ENCODE measurements around the gene PSMG3. TPM values are rescaled to one million over a fixed set of nuclear protein-coding genes. Genes with fewer than 3 reads are reported as not detected.
"Not testable (repeated sequence)": the region's sequence is repeated elsewhere in the genome, so short reads cannot be mapped to it uniquely, and the experiment has no call there.

The PSMG3 gene
- total RNA-seq, 1 donor from 2014 or later, result 11.8 TPM

DNA sequence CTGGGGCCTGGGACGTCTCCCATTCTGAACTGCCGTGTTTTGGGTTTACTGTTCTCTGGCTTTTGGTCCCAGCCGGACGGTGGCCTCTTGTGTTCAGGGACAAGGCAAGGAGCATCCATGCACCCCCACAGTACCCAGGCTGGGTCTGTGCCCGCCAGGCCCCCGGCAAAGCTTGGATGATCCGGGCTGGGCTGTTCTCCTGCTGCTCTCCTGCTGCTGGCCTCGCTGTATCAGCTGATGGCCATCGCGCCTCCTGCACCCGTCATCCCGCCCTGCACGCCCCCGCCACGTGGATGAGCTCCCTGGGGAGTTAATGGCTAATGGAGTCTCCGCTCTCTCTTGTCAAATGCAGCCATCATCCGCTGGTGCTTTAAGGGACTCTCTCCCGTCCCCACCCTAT lies 14.9 kb upstream of the PSMG3 start:
- ATAC-seq (no peak), DNase-seq (no peak)
- intact Hi-C loops (cut with micrococcal nuclease), result no loop called here

GRCh38 chr7:1583241-1583930 lies 13.6 kb upstream of the PSMG3 start:
- intact Hi-C loops (cut with micrococcal nuclease); DNase-seq; ATAC-seq: not testable (repeated sequence)

DNA sequence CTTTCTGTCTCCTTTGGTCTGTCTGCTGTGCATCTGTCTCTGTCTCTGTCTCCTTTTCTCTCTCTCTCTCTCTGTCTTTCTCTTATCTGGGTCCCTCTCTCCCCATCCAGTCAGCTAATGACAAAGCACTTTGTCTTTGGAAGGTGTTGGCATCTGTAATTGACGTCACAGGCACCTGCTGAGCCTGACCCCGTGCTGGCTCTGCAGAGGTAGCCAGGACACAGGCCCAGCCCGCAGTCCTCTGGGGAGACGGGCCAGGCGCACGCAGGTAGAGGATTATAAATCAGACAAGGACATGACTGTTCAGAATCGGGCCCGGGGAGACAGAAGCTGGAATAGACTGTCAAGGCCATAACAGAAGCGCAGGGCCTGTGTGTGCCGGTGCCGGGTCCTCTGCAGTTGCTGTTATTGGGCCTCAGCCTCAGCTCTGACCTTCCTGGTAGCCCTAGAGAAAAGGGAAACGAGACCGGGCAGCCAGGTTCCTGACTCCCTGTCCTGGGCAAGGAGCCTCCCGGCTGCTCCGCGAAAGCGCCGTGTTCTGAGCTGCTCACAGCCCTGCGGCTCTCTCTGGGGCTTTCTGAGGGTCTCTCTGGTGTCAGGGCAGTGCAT lies 10.7 kb upstream of the PSMG3 start:
- intact Hi-C loops (cut with micrococcal nuclease), result no loop called here
- DNase-seq (peak; percentile 52), ATAC-seq (peak; percentile 78)

GRCh38 chr7:1579481-1580421 lies 9.9 kb upstream of the PSMG3 start:
- ATAC-seq, result peak; percentile 94

GRCh38 chr7:1578513-1578912 lies 8.7 kb upstream of the PSMG3 start:
- ATAC-seq (no peak), DNase-seq (no peak)
- intact Hi-C loops (cut with micrococcal nuclease), result no loop called here

More at GRCh38 chr7:1579481-1580421, 9.9 kb upstream of the PSMG3 start:
- peak; percentile 81 for DNase-seq
- intact Hi-C loops (cut with micrococcal nuclease), result no loop called here

GRCh38 chr7:1576521-1577253 lies 6.9 kb upstream of the PSMG3 start:
- peak; percentile 10 for DNase-seq
- no peak for ATAC-seq
- intact Hi-C loops (cut with micrococcal nuclease), result no loop called here

DNA sequence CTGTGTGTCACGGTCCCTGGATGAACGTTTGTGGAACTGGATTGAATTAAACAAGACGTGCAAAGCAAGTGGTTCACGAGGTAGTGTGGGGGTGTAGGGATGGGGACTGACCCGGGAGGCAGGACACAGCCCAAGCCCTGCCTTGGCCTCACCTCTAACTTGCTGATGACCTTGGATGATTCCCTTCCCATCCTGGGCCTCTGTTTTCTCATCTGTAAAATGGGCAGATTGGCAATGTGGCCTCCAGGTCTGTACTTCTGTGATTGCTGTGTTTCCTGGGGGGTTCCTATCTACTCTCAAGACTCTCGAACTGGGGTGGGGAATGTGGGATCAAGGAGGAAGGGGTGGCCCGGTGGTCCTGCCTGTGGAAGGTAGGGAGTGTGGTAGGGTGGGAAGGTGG lies 6.0 kb upstream of the PSMG3 start:
- ATAC-seq (no peak), DNase-seq (no peak)
- intact Hi-C loops (cut with micrococcal nuclease), result no loop called here

DNA sequence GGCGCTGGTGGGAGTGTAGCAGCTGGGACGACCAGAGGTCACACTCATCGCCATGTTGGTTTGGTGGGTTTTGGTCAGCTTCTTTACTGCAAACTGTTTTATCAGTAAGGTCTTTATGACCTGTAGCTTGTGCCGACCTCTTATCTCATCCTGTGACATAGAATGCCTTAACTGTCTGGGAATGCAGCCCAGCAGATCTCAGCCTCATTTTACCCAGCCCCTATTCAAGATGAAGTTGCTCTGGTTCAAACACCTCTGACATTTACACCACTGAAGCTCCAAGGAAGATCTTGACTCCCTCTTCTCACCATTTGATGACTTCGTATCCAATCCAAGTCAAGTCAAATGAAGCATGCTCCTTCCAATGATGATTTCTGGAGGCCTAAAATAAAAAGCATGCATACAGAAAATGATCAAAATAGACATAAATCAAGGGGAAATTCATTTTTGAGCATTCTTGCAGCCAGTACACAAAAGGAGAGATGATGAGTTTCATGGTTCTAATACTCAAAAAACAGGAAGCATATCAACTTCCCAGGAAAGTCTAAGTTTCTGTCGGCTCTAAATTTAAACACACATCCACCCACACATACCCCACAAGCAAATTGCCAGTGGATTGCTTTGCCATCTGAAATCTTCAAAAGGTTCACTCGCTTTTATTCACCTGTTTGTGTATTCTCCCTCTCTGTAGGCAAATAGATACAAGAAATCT lies 2.4 kb upstream of the PSMG3 start:
- DNase-seq, result no peak
- intact Hi-C loops (cut with micrococcal nuclease), result no loop called here
- ATAC-seq, result no peak

DNA sequence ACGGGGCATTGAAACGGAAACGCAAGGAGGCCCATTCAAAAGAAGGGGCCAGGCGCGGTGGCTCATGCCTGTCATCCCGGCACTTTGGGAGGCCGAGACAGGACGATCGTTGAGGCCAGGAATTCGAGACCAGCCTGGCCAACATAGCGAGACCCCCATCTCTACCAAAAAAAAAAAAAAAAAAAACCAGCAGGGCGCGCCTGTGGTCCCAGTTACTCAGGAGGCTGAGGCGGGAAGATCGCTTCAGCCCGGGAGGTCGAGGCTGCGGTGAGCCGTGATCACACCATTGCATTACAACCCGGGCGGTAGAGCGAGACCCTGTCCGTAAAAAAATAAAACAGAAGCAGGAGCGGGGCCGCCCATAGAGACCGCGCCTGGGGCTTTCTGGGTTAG lies 396 bp downstream of the PSMG3 start:
- no peak for DNase-seq
- intact Hi-C loops (cut with micrococcal nuclease), result no loop called here
- ATAC-seq, result no peak

DNA sequence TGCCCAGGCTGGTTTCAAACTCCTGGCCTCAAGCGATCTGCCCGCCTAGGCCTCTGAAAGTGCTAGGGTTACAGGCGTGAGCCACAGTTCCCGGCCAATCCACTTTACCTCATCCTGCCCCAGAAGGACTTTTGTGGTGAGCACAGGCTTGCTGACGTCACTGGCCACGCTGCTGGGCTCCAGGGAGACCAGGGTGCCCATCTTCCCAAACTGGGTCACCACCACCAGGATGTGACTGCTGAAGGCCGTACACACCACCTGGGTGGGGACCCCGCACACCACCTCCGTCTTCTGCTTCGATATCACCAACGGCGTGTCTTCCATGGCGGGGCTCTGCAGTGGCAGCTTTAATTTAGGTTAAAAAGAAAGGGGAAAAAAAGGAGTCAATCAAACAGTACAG lies 816 bp downstream of the PSMG3 start:
- no peak for ATAC-seq
- intact Hi-C loops (cut with micrococcal nuclease), result no loop called here
- DNase-seq, result peak; percentile 19

DNA sequence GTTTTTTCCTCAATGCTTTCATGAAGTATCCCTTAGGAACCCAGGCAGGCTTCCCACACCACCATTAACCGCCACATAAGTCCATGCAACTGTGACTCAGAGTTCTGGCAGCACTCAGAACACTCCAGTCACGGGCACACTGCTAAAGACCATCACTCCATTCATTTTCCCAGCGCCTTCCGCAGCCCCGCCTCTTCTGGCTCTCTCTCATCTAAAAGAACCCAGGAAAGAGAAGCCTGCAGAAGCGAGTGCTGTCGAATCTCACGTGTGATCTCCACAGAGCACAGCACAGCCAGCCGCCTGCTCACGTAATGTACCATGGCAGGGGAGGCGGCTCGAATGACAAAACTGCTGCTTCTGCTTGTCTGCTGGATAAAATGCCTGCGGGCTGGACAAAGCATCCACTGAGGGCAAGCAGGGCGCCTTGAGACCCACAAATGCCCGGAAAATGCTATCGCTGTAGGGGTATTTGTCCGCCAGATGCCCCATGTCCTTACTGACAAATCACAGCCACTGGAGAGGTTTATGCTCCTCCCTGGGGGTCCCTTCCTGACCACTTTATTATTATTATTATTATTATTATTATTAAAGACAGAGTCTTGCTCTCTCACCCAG lies 1.8 kb downstream of the PSMG3 start:
- intact Hi-C loops (cut with micrococcal nuclease), result no loop called here
- no peak for ATAC-seq
- DNase-seq, result peak; percentile 12

DNA sequence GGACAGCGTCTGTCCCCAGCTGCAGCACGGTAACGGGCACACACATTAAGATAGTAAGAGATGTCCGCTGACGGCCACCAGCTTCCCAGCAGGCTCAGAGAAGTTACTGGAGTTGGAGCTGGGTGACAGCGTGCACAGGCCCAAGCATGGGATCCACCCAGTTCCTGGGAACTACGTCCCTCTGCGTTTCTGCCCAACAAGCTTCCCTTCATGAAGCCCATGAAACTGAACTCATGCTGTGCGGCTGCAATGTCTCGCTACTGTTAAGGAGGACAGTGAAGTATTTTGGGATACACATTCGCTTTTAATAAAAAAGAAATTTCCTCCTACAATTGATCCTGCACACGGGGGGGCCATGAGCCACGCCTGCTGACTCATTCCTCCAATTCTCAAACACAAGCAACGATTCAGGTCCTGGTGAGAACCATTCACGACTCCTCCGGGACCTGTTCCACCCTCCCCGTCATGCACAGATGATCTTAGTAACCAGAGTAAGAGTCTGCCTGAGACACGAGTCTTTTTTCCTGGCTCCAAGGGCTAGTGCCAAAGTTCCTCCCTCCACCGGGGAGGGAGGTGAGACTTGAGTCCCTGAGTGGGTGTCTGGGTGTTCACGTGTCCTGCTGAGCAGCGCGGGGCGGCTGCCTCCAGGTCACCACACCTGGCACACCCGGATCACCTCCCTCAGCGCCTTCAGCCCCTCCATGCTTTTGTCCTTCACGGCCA lies 2.6 kb downstream of the PSMG3 start:
- intact Hi-C loops (cut with micrococcal nuclease), result no loop called here
- DNase-seq (peak; percentile 15), ATAC-seq (no peak)

DNA sequence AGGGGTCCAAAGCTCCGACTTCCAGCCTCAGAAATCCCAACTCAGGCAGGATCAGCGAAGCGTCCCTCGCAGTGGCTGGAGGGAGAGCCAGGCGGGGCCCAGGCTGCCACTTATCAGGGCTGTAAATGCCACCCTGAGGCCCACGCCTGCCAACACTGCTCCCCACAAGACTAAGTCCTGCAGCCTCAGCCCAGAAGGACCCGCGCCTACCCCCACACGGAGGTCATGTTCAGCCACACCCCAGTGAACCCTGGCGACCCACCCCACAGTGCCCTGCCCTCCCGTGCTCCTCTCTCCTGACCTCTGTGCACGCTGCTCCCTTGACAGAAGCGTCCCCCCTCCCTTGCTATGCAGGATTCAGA lies 3.2 kb downstream of the PSMG3 start:
- DNase-seq (peak; percentile 20), ATAC-seq (no peak)
- intact Hi-C loops (cut with micrococcal nuclease), result no loop called here

GRCh38 chr7:1564603-1565022 lies 5.2 kb downstream of the PSMG3 start:
- intact Hi-C loops (cut with micrococcal nuclease), result no loop called here
- DNase-seq, result peak; percentile 18
- ATAC-seq, result no peak

- DNase-seq, result peak; percentile 14
- intact Hi-C loops (cut with micrococcal nuclease), result no loop called here
Observed at GRCh38 chr7:1563981-1564602, 5.7 kb downstream of the PSMG3 start.

GRCh38 chr7:1562597-1563051 lies 7.2 kb downstream of the PSMG3 start:
- peak; percentile 18 for DNase-seq

More at GRCh38 chr7:1563981-1564602, 5.7 kb downstream of the PSMG3 start:
- no peak for ATAC-seq

DNA sequence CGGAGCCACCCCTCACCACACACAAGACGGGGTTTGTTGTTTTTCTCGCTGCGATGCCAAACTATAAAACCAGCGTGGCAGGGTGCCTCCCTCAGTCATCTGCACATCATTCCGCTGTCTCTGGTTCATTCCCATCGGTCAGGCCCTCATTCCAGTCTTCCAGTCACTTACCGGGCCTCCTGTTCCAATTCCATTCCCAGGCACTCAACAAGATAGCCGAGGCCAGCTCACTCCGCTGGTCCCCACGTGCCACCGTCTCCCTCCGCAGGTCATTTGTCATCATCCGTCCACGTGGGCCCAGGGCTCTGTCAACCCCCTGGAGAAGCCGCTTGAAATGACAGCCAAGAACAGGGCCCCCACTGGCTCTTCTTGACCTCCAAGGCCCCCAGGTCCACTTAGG lies 7.7 kb downstream of the PSMG3 start:
- intact Hi-C loops (cut with micrococcal nuclease), result no loop called here
- DNase-seq, result no peak
- ATAC-seq, result no peak

More at GRCh38 chr7:1562597-1563051, 7.2 kb downstream of the PSMG3 start:
- ATAC-seq, result no peak
- intact Hi-C loops (cut with micrococcal nuclease), result no loop called here

All from left ventricle myocardium superior (tissue), 1 donor.